ENCODE data around the gene FMO1.

The FMO1 gene

DNA sequence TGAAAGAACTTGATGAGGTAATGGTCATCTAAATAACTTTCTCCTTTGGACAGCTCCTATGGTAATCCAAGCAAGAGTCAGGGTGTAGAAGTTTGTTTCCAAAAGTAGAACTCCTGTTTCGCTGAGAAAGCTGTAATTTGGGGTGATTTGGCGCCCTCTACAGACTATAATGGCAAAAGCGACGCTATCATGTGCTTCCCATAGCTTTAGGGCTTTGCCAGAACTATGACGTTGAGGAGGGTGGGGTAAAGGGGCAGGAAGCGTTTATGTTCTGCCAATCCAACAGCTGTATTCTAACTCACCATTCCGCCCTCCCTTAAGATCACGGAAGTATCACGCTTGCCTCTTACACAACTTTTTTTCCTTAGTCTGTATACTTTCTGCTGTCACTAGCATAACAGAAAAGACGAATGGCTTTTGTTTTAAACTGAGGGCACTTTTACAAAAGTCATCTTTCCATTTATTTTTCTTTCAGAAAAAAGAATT lies 65.6 kb downstream of the FMO1 start, which contains the start of gene FMO4:
Gene FMO4 (plus strand): TSS at position 349 of the 486 bp plus-strand sequence. CDS start 5,643 bp downstream, outside the sequence.
- no peaks in the 10 kb centered on the region for H3K27me3 ChIP-seq (replicated peaks; ENCODE audit: control insufficient read depth, insufficient read depth, low read length)
- DNase-seq (ENCODE audit: extremely low read depth, insufficient read length), result peak; percentile 71
- no peaks in the 10 kb centered on the region for H3K36me3 ChIP-seq (ENCODE audit: control insufficient read depth, insufficient read depth, low read length)
- H3K4me3 ChIP-seq (replicated peaks; ENCODE audit: low read depth, low read length), result peak within 1 kb of the TSS; percentile 59
- TF ChIP-seq, protein P1, sequence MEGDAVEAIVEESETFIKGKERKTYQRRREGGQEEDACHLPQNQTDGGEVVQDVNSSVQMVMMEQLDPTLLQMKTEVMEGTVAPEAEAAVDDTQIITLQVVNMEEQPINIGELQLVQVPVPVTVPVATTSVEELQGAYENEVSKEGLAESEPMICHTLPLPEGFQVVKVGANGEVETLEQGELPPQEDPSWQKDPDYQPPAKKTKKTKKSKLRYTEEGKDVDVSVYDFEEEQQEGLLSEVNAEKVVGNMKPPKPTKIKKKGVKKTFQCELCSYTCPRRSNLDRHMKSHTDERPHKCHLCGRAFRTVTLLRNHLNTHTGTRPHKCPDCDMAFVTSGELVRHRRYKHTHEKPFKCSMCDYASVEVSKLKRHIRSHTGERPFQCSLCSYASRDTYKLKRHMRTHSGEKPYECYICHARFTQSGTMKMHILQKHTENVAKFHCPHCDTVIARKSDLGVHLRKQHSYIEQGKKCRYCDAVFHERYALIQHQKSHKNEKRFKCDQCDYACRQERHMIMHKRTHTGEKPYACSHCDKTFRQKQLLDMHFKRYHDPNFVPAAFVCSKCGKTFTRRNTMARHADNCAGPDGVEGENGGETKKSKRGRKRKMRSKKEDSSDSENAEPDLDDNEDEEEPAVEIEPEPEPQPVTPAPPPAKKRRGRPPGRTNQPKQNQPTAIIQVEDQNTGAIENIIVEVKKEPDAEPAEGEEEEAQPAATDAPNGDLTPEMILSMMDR (IDR thresholded peaks at IDR 0.05; ENCODE audit: insufficient read depth, low read length, poor library complexity, severe bottlenecking), result peak; percentile 74

DNA sequence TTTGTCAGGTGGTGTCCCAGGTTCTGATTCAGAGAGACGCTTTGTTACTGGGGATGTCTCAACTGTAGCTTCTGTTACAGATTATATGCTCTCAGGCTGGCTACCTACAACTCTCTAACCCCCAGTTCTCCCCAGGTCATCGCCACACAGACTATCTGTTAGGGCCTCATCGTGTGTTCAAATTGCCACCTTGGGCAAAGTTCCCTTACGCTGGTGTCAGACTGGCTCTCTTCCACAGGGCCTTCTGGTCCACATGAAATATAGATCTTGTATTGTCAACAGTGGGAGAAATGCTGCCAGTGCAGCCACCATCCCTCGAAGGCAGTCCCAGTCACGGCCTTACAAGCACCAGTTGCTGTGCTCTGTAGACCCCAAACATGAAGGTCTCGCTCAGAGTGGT lies 81.0 kb downstream of the FMO1 start:
- no peak for DNase-seq (ENCODE audit: extremely low read depth, insufficient read length)
- Histone ChIP-seq H3K36me3 (ENCODE audit: control insufficient read depth, insufficient read depth, low read length) (no peaks in the 10 kb centered on the region), H3K27me3 (replicated peaks; ENCODE audit: control insufficient read depth, insufficient read depth, low read length) (no peaks in the 10 kb centered on the region), H3K4me3 (replicated peaks; ENCODE audit: low read depth, low read length) (no peak overlapping the region)
- TF ChIP-seq, protein P1 (IDR thresholded peaks at IDR 0.05; ENCODE audit: insufficient read depth, low read length, poor library complexity, severe bottlenecking), result no peak

DNA sequence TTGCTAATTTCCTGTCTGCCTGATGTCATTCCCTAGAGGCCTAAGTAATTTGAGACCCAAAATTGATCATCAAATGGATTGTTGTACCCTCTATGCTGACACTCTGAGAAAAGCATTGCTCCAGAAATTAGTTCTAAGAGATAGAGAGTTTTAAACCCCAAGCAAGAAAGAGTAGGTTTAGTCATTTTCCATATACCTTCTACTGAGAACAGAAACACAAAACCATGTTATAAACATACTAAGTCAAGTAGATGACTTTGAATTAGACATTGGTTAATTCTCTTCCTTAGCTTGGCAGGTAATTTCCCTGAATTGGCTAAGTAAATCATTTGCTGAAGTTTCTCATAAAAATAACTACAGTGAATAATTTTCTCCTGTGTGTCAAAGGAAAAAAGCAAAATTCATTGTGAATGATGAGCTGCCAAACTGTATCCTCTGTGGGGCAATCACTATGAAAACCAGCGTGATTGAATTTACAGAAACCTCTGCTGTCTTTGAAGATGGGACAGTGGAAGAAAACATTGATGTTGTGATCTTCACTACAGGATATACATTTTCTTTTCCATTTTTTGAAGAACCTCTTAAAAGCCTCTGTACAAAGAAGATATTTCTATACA lies 85.8 kb downstream of the FMO1 start:
- DNase-seq (ENCODE audit: extremely low read depth, insufficient read length), result no peak
- H3K36me3 ChIP-seq (ENCODE audit: control insufficient read depth, insufficient read depth, low read length), result no peaks in the 10 kb centered on the region
- TF ChIP-seq, protein P1 (IDR thresholded peaks at IDR 0.05; ENCODE audit: insufficient read depth, low read length, poor library complexity, severe bottlenecking), result no peak
- H3K27me3 ChIP-seq (replicated peaks; ENCODE audit: control insufficient read depth, insufficient read depth, low read length), result no peaks in the 10 kb centered on the region
- no peak overlapping the region for H3K4me3 ChIP-seq (replicated peaks; ENCODE audit: low read depth, low read length)
